KBM-7 (cell line): Measurements from ENCODE around the gene RNF113B.

ENCODE experiments used
- DNase-seq: peaks from one replicate; pipeline ENCODE4 v3.0.0-alpha.2; 2015
- in situ Hi-C: fragments of 300-500 bp; cut with MboI; formaldehyde crosslinking; loops from 2 replicates; pipeline ENCODE4 v1.14.3; 2020; ENCODE audit warnings: low sequenced_read_pairs, low pct_unique_long_range_greater_than_20kb, mixed read lengths

The RNF113B gene

GRCh38 chr13:98181111-98181815, 4.2 kb upstream of the RNF113B start:
- DNase-seq = no peak
- in situ Hi-C loops = no loop called here

- no peak for DNase-seq
- in situ Hi-C loops = no loop called here
Measured at GRCh38 chr13:98180092-98180491, 3.0 kb upstream of the RNF113B start.

GRCh38 chr13:98175823-98176222, 1.2 kb downstream of the RNF113B start:
- DNase-seq = no peak
- in situ Hi-C loops = no loop called here

- in situ Hi-C loops = no loop called here
- DNase-seq = peak; percentile 58
Measured at GRCh38 chr13:98175043-98175442, 2.0 kb downstream of the RNF113B start.

GRCh38 chr13:98174307-98174706, 2.8 kb downstream of the RNF113B start:
- no peak for DNase-seq
- in situ Hi-C loops = no loop called here

GRCh38 chr13:98173431-98174152, 3.5 kb downstream of the RNF113B start:
- in situ Hi-C loops = no loop called here
- no peak for DNase-seq

GRCh38 chr13:98172590-98173422, 4.3 kb downstream of the RNF113B start:
- peak; percentile 28 for DNase-seq

GRCh38 chr13:98171900-98172589, 5.0 kb downstream of the RNF113B start:
- in situ Hi-C loops = no loop called here
- DNase-seq = no peak

More at GRCh38 chr13:98172590-98173422, 4.3 kb downstream of the RNF113B start:
- in situ Hi-C loops = no loop called here

GRCh38 chr13:98169331-98169730, 7.7 kb downstream of the RNF113B start:
- in situ Hi-C loops = no loop called here
- no peak for DNase-seq

GRCh38 chr13:98162935-98163334, 14.1 kb downstream of the RNF113B start:
- DNase-seq = no peak
- in situ Hi-C loops = no loop called here

GRCh38 chr13:98158172-98158899, 18.7 kb downstream of the RNF113B start:
- in situ Hi-C loops = no loop called here
- no peak for DNase-seq

GRCh38 chr13:98157609-98158008, 19.5 kb downstream of the RNF113B start:
- DNase-seq = no peak
- in situ Hi-C loops = no loop called here

- in situ Hi-C loops = no loop called here
- peak; percentile 32 for DNase-seq
Measured at GRCh38 chr13:98157188-98157587, 19.9 kb downstream of the RNF113B start.

- in situ Hi-C loops = no loop called here
- DNase-seq = no peak
Measured at GRCh38 chr13:98156259-98156658, 20.8 kb downstream of the RNF113B start.

GRCh38 chr13:98155475-98156109, 21.5 kb downstream of the RNF113B start:
- no peak for DNase-seq
- in situ Hi-C loops = no loop called here

GRCh38 chr13:98150832-98151479, 26.1 kb downstream of the RNF113B start:
- in situ Hi-C loops = no loop called here
- DNase-seq = no peak

GRCh38 chr13:98147521-98147920, 29.5 kb downstream of the RNF113B start:
- no peak for DNase-seq
- in situ Hi-C loops = no loop called here
